ENCODE measurements around the gene ANKFN1. TPM values are rescaled to one million over a fixed set of nuclear protein-coding genes. Genes with fewer than 3 reads are reported as not detected.
"Not testable (repeated sequence)": the region's sequence is repeated elsewhere in the genome, so short reads cannot be mapped to it uniquely, and the experiment has no call there.

ANKFN1 gene
- total RNA-seq, 2 donors from 2014 or later = not detected

- Mint-ChIP-seq H3K36me3 (no peaks in the 10 kb centered on the region), H3K9me3 (no peaks in the 10 kb centered on the region), H3K27ac (no peak overlapping the region), H3K4me1 (ENCODE audit: low read depth in 2 of 2) (no peaks in the 10 kb centered on the region), H3K27me3 (peaks cover 7 to 32% of the 10 kb centered on the region in 2 donors), H3K4me3 (no peak overlapping the region)
- ATAC-seq (no peak), DNase-seq (ENCODE audit: low spot score) (no peak)
These were observed 91.1 kb downstream of the ANKFN1 start for GRCh38 chr17:56244268-56244890.

GRCh38 chr17:56247816-56248215 is 94.5 kb downstream of the ANKFN1 start:
- H3K27me3 Mint-ChIP-seq = peaks cover 8 to 31% of the 10 kb centered on the region in 2 donors
- H3K4me3 Mint-ChIP-seq = no peak overlapping the region
- H3K9me3 Mint-ChIP-seq = no peaks in the 10 kb centered on the region
- no peaks in the 10 kb centered on the region for H3K4me1 Mint-ChIP-seq (ENCODE audit: low read depth in 2 of 2)
- H3K36me3 Mint-ChIP-seq = no peaks in the 10 kb centered on the region
- DNase-seq (ENCODE audit: low spot score) (no peak), ATAC-seq (no peak)
- H3K27ac Mint-ChIP-seq = no peak overlapping the region

- Mint-ChIP-seq H3K4me1 (ENCODE audit: low read depth in 2 of 2) (no peaks in the 10 kb centered on the region), H3K4me3 (no peak overlapping the region), H3K36me3 (no peaks in the 10 kb centered on the region), H3K27ac (no peak overlapping the region), H3K9me3 (no peaks in the 10 kb centered on the region), H3K27me3 (no peaks in the 10 kb centered on the region)
- no peak for ATAC-seq
- no peak for DNase-seq (ENCODE audit: low spot score)
These were observed 103.8 kb downstream of the ANKFN1 start for GRCh38 chr17:56257075-56257474.

GRCh38 chr17:56260376-56261002 is 107.2 kb downstream of the ANKFN1 start:
- H3K9me3 Mint-ChIP-seq = no peaks in the 10 kb centered on the region
- H3K27me3 Mint-ChIP-seq = peaks cover 2 to 6% of the 10 kb centered on the region in 2 donors
- ATAC-seq (no peak), DNase-seq (ENCODE audit: low spot score) (no peak)
- no peak overlapping the region for H3K4me3 Mint-ChIP-seq
- H3K4me1 Mint-ChIP-seq (ENCODE audit: low read depth in 2 of 2) = no peaks in the 10 kb centered on the region
- no peaks in the 10 kb centered on the region for H3K36me3 Mint-ChIP-seq
- no peak overlapping the region for H3K27ac Mint-ChIP-seq

- H3K27me3 Mint-ChIP-seq = peaks cover 2 to 14% of the 10 kb centered on the region in 2 donors
These were observed 109.5 kb downstream of the ANKFN1 start for GRCh38 chr17:56262803-56263202.

GRCh38 chr17:56269556-56270389 is 116.5 kb downstream of the ANKFN1 start:
- Mint-ChIP-seq H3K36me3 (no peaks in the 10 kb centered on the region), H3K4me3 (no peak overlapping the region), H3K4me1 (ENCODE audit: low read depth in 2 of 2) (no peaks in the 10 kb centered on the region), H3K9me3 (no peaks in the 10 kb centered on the region), H3K27me3 (peaks cover 2 to 28% of the 10 kb centered on the region in 2 donors), H3K27ac (no peak overlapping the region)
- no peak for DNase-seq (ENCODE audit: low spot score)
- no peak for ATAC-seq

More at GRCh38 chr17:56262803-56263202, 109.5 kb downstream of the ANKFN1 start:
- no peaks in the 10 kb centered on the region for H3K9me3 Mint-ChIP-seq
- no peaks in the 10 kb centered on the region for H3K36me3 Mint-ChIP-seq
- H3K4me3 Mint-ChIP-seq = no peak overlapping the region
- no peak for DNase-seq (ENCODE audit: low spot score)
- ATAC-seq = no peak
- no peaks in the 10 kb centered on the region for H3K4me1 Mint-ChIP-seq (ENCODE audit: low read depth in 2 of 2)
- no peak overlapping the region for H3K27ac Mint-ChIP-seq

GRCh38 chr17:56274491-56274890 is 121.2 kb downstream of the ANKFN1 start:
- H3K27ac Mint-ChIP-seq = no peak overlapping the region
- no peaks in the 10 kb centered on the region for H3K9me3 Mint-ChIP-seq
- DNase-seq (ENCODE audit: low spot score) (no peak), ATAC-seq (no peak)
- H3K27me3 Mint-ChIP-seq = peaks cover 0 to 11% of the 10 kb centered on the region in 2 donors
- H3K4me3 Mint-ChIP-seq = no peak overlapping the region
- no peaks in the 10 kb centered on the region for H3K36me3 Mint-ChIP-seq
- H3K4me1 Mint-ChIP-seq (ENCODE audit: low read depth in 2 of 2) = no peaks in the 10 kb centered on the region

GRCh38 chr17:56284482-56284881 is 131.2 kb downstream of the ANKFN1 start:
- no peak for DNase-seq (ENCODE audit: low spot score)
- H3K4me1 Mint-ChIP-seq (ENCODE audit: low read depth in 2 of 2) = no peaks in the 10 kb centered on the region
- no peak overlapping the region for H3K27ac Mint-ChIP-seq
- H3K9me3 Mint-ChIP-seq = no peaks in the 10 kb centered on the region
- no peak for ATAC-seq
- H3K36me3 Mint-ChIP-seq = no peaks in the 10 kb centered on the region
- no peak overlapping the region for H3K4me3 Mint-ChIP-seq
- peaks cover 0 to 3% of the 10 kb centered on the region in 2 donors for H3K27me3 Mint-ChIP-seq

- H3K27me3 Mint-ChIP-seq; ATAC-seq; H3K36me3 Mint-ChIP-seq; H3K27ac Mint-ChIP-seq; H3K4me3 Mint-ChIP-seq; DNase-seq (ENCODE audit: low spot score); H3K9me3 Mint-ChIP-seq: not testable (repeated sequence)
- peaks cover 4 to 11% of the 10 kb centered on the region in 2 donors for H3K4me1 Mint-ChIP-seq (ENCODE audit: low read depth in 2 of 2)
These were observed 135.5 kb downstream of the ANKFN1 start for GRCh38 chr17:56288786-56289185.

GRCh38 chr17:56289321-56289720 is 136.0 kb downstream of the ANKFN1 start:
- H3K27ac Mint-ChIP-seq = no peak overlapping the region
- DNase-seq (ENCODE audit: low spot score) (no peak), ATAC-seq (no peak)
- H3K36me3 Mint-ChIP-seq = no peaks in the 10 kb centered on the region
- peaks cover 3% of the 10 kb centered on the region for H3K9me3 Mint-ChIP-seq
- H3K27me3 Mint-ChIP-seq = no peaks in the 10 kb centered on the region
- H3K4me3 Mint-ChIP-seq = no peak overlapping the region
- H3K4me1 Mint-ChIP-seq (ENCODE audit: low read depth in 2 of 2) = peaks cover 4 to 11% of the 10 kb centered on the region in 2 donors

GRCh38 chr17:56290101-56290801 is 137.0 kb downstream of the ANKFN1 start:
- ATAC-seq (no peak), DNase-seq (ENCODE audit: low spot score) (no peak)
- Mint-ChIP-seq H3K4me3 (peak overlapping the region; percentile 0), H3K27ac (no peak overlapping the region), H3K4me1 (ENCODE audit: low read depth in 2 of 2) (peaks cover 4 to 11% of the 10 kb centered on the region in 2 donors), H3K9me3 (peaks cover 3% of the 10 kb centered on the region), H3K27me3 (no peaks in the 10 kb centered on the region), H3K36me3 (no peaks in the 10 kb centered on the region)

- Mint-ChIP-seq H3K36me3 (no peaks in the 10 kb centered on the region), H3K27ac (no peak overlapping the region), H3K9me3 (peaks cover 3% of the 10 kb centered on the region), H3K4me1 (ENCODE audit: low read depth in 2 of 2) (peaks cover 4 to 11% of the 10 kb centered on the region in 2 donors), H3K27me3 (no peaks in the 10 kb centered on the region), H3K4me3 (peak overlapping the region; percentile 0)
- DNase-seq (ENCODE audit: low spot score) = no peak
- no peak for ATAC-seq
These were observed 137.5 kb downstream of the ANKFN1 start for GRCh38 chr17:56290802-56291118.

- no peaks in the 10 kb centered on the region for H3K27me3 Mint-ChIP-seq
- H3K4me3 Mint-ChIP-seq = no peak overlapping the region
- peaks cover 4 to 11% of the 10 kb centered on the region in 2 donors for H3K4me1 Mint-ChIP-seq (ENCODE audit: low read depth in 2 of 2)
- no peak for ATAC-seq
- H3K27ac Mint-ChIP-seq = no peak overlapping the region
- H3K9me3 Mint-ChIP-seq = peaks cover 3% of the 10 kb centered on the region
- no peak for DNase-seq (ENCODE audit: low spot score)
- H3K36me3 Mint-ChIP-seq = no peaks in the 10 kb centered on the region
These were observed 138.0 kb downstream of the ANKFN1 start for GRCh38 chr17:56291226-56291805.

Measured in natural killer cell treated with Interleukin-12 subunit alpha and Interleukin-12 subunit beta and Interleukin-15 and Interleukin-18, amount 100 ng/mL, for 72 hours (primary cell).